HepG2 (cell line): ENCODE data around the gene KIAA0930. TPM values are rescaled to one million over a fixed set of nuclear protein-coding genes. Genes with fewer than 3 reads are reported as not detected.
A peak's percentile ranks its signal among the peaks of the same experiment; 100 is the strongest.

ENCODE experiments used
- KMT2B ChIP-seq: IDR thresholded peaks from 2 replicates; pipeline ENCODE4 v1.6.1; 2016; ENCODE audit warnings: missing genetic modification reagents, missing compliant biosample characterization
- NR2F6 ChIP-seq, 2 experiments: IDR thresholded peaks; 2 replicates each; pipeline ENCODE4 v1.6.1; 2016; ENCODE audit warnings: antibody characterized with exemption in 1 of 2, mild to moderate bottlenecking in 1 of 2
- PREB ChIP-seq: sonication (generic); formaldehyde crosslinking; IDR thresholded peaks from 2 replicates; pipeline ENCODE4 v1.4.0; 2020; ENCODE audit warnings: missing genetic modification reagents
- SNAPC4 ChIP-seq: sonication (generic); formaldehyde crosslinking; IDR thresholded peaks from 2 replicates; pipeline ENCODE4 v1.4.0; 2020; ENCODE audit warnings: mild to moderate bottlenecking, missing genetic modification reagents
- TCF12 ChIP-seq, 2 experiments: fragments of 450-650 bp in 1 of 2; sonication (generic) in 1 of 2; formaldehyde crosslinking in 1 of 2; IDR thresholded peaks; 2 replicates each; pipeline versions ENCODE4 v1.6.1 to v1.8.0; 2017 to 2022; ENCODE audit warnings: antibody characterized with exemption in 1 of 2, mild to moderate bottlenecking in 1 of 2, missing genetic modification reagents in 1 of 2, moderate library complexity in 1 of 2
- TEAD3 ChIP-seq: optimal IDR thresholded peaks from 2 replicates; pipeline ENCODE3; 2016; ENCODE audit warnings: borderline replicate concordance
- XRCC5 ChIP-seq: fragments of 200-400 bp; formaldehyde crosslinking; optimal IDR thresholded peaks from 2 replicates; pipeline ENCODE3; 2017; ENCODE audit warnings: mild to moderate bottlenecking, low read length
- ZNF264 ChIP-seq: sonication (generic); formaldehyde crosslinking; IDR thresholded peaks from 2 replicates; pipeline ENCODE4 v1.4.0; 2020; ENCODE audit warnings: missing genetic modification reagents
- ZNF431 ChIP-seq: sonication (generic); formaldehyde crosslinking; IDR thresholded peaks from 2 replicates; pipeline ENCODE4 v1.9.0; 2022; ENCODE audit warnings: missing genetic modification reagents, low read depth, mild to moderate bottlenecking, borderline replicate concordance
- polyA plus RNA-seq, 8 experiments: library from polyadenylated mRNA; depleted of rRNA in 3 of 8; stranded (reverse) in 7 of 8; unstranded in 1 of 8; fragments of >200 nt; fragmentation: Illumina TruSeq in 4 of 8; extraction: Trizol in 4 of 8; gene quantifications; 2 replicates each; pipeline versions ENCODE4 v1.2.1 to v1.2.3, GENCODE V29; 2011 to 2016; ENCODE audit warnings: low read depth in 4 of 8, missing spikeins in 1 of 8, mixed read lengths in 1 of 8; ENCODE audit not compliant: insufficient read depth in 1 of 8
- total RNA-seq, 5 experiments: library from RNA; depleted of rRNA; stranded (reverse); fragments of >200 nt; fragmentation: Illumina TruSeq; extraction: Trizol; gene quantifications; 2 replicates each; pipeline ENCODE4 v1.2.3, GENCODE V29; 2016; ENCODE audit warnings: low read depth in 1 of 5
- TF ChIP-seq, protein P1 (sequence below), 2 experiments: sonication (generic) in 1 of 2; formaldehyde crosslinking in 1 of 2; IDR thresholded peaks; 2 replicates each; pipeline versions ENCODE4 v1.4.0 to v1.6.1; 2018 to 2020; ENCODE audit warnings: missing genetic modification reagents in 2 of 2, borderline replicate concordance in 1 of 2, low read depth in 1 of 2, mild to moderate bottlenecking in 1 of 2, missing biosample characterization in 1 of 2
- TF ChIP-seq, protein P2 (sequence below): sonication (generic); formaldehyde crosslinking; IDR thresholded peaks from 2 replicates; pipeline ENCODE4 v1.8.1; 2023; ENCODE audit warnings: mild to moderate bottlenecking, missing genetic modification reagents
- TF ChIP-seq, protein P3 (sequence below): sonication (generic); formaldehyde crosslinking; IDR thresholded peaks from 2 replicates; pipeline ENCODE4 v1.4.0; 2020; ENCODE audit warnings: missing genetic modification reagents
- TF ChIP-seq, protein P4 (sequence below): sonication (generic); formaldehyde crosslinking; IDR thresholded peaks from 2 replicates; pipeline ENCODE4 v1.5.1; 2020; ENCODE audit warnings: missing genetic modification reagents, mild to moderate bottlenecking, borderline replicate concordance

The KIAA0930 gene
- total and polyA plus RNA-seq, 2 of the 13 experiments (the other 11 are each of a cell fraction or from before 2014, with no cell fraction given), result 27.0 to 38.2 TPM

DNA sequence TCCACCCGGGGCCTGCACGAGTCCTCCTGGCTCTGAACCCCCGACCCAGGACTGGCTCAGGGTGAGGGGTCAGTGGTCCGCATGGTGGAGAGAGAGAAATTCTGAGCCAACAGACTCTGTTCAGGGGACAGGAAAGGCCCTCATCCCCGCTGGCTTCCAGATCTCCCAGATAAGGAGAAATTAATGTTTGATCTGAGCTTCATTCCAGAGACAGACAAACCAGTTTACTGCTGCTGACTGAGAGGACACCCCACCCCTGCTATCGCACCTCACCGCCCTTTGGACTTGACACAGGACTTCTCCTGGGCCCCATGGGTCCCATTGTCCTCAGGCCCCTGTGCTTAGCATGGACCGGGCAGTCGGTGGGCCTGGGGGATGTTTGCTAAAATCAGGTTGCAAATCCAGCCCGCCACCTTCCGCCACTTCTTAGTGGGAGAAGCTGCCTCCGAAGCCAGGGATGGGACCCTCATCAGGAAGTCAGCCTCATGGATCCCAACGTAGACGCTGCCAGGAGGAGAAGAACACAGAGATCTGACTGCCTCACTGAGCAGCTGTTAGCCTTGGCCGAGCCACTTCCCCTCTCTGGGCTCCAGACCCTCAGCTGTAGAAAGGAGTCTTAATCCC lies 32.9 kb upstream of the KIAA0930 start (continued):
- TF ChIP-seq, protein P1, sequence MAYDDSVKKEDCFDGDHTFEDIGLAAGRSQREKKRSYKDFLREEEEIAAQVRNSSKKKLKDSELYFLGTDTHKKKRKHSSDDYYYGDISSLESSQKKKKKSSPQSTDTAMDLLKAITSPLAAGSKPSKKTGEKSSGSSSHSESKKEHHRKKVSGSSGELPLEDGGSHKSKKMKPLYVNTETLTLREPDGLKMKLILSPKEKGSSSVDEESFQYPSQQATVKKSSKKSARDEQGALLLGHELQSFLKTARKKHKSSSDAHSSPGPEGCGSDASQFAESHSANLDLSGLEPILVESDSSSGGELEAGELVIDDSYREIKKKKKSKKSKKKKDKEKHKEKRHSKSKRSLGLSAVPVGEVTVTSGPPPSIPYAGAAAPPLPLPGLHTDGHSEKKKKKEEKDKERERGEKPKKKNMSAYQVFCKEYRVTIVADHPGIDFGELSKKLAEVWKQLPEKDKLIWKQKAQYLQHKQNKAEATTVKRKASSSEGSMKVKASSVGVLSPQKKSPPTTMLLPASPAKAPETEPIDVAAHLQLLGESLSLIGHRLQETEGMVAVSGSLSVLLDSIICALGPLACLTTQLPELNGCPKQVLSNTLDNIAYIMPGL (CRISPR knock-in tag; IDR thresholded peaks at IDR 0.05; ENCODE audit: borderline replicate concordance in 1 of 2, low read depth in 1 of 2), result peak; percentile 17 to 59; a peak in 3 of 4 replicates
- TF ChIP-seq KMT2B (CRISPR knock-in tag) (0 out of 2 replicates have a peak, but pooled peaks have one; percentile 41), ZNF431 (no peak), NR2F6 (IDR thresholded peaks at IDR 0.05) (peak; percentile 87), NR2F6 (CRISPR knock-in tag; IDR thresholded peaks at IDR 0.05) (peak; percentile 90), TEAD3 (CRISPR knock-in tag) (peak; percentile 91), ZNF264 (CRISPR knock-in tag) (peak; percentile 85; the same call in 1 of the 2 replicates), TCF12 (IDR thresholded peaks at IDR 0.05) (no peak), TCF12 (CRISPR knock-in tag; IDR thresholded peaks at IDR 0.05) (no peak), SNAPC4 (CRISPR knock-in tag) (peak; percentile 8; the same call in 1 of the 2 replicates), PREB (no peak), XRCC5 (no peak)
- TF ChIP-seq, protein P2, sequence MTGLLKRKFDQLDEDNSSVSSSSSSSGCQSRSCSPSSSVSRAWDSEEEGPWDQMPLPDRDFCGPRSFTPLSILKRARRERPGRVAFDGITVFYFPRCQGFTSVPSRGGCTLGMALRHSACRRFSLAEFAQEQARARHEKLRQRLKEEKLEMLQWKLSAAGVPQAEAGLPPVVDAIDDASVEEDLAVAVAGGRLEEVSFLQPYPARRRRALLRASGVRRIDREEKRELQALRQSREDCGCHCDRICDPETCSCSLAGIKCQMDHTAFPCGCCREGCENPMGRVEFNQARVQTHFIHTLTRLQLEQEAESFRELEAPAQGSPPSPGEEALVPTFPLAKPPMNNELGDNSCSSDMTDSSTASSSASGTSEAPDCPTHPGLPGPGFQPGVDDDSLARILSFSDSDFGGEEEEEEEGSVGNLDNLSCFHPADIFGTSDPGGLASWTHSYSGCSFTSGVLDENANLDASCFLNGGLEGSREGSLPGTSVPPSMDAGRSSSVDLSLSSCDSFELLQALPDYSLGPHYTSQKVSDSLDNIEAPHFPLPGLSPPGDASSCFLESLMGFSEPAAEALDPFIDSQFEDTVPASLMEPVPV (CRISPR knock-in tag), result no peak
- TF ChIP-seq, protein P3, sequence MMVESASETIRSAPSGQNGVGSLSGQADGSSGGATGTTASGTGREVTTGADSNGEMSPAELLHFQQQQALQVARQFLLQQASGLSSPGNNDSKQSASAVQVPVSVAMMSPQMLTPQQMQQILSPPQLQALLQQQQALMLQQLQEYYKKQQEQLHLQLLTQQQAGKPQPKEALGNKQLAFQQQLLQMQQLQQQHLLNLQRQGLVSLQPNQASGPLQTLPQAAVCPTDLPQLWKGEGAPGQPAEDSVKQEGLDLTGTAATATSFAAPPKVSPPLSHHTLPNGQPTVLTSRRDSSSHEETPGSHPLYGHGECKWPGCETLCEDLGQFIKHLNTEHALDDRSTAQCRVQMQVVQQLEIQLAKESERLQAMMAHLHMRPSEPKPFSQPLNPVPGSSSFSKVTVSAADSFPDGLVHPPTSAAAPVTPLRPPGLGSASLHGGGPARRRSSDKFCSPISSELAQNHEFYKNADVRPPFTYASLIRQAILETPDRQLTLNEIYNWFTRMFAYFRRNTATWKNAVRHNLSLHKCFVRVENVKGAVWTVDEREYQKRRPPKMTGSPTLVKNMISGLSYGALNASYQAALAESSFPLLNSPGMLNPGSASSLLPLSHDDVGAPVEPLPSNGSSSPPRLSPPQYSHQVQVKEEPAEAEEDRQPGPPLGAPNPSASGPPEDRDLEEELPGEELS, result peak; percentile 95
- TF ChIP-seq, protein P4, sequence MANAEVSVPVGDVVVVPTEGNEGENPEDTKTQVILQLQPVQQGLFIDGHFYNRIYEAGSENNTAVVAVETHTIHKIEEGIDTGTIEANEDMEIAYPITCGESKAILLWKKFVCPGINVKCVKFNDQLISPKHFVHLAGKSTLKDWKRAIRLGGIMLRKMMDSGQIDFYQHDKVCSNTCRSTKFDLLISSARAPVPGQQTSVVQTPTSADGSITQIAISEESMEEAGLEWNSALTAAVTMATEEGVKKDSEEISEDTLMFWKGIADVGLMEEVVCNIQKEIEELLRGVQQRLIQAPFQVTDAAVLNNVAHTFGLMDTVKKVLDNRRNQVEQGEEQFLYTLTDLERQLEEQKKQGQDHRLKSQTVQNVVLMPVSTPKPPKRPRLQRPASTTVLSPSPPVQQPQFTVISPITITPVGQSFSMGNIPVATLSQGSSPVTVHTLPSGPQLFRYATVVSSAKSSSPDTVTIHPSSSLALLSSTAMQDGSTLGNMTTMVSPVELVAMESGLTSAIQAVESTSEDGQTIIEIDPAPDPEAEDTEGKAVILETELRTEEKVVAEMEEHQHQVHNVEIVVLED (CRISPR knock-in tag), result peak; percentile 73; the same call in 1 of the 2 replicates
